Testis (tissue), 3 donors: ENCODE data around the gene TNS2. TPM values are rescaled to one million over a fixed set of nuclear protein-coding genes. Genes with fewer than 3 reads are reported as not detected.
A peak's percentile ranks its signal among the peaks of the same experiment; 100 is the strongest.
"Not testable (repeated sequence)": the region's sequence is repeated elsewhere in the genome, so short reads cannot be mapped to it uniquely, and the experiment has no call there.

Experiments
- DNase-seq: peaks from one replicate; pipeline ENCODE4 v3.0.0-alpha.2; 2019
- H3K27ac ChIP-seq, 2 donors: fragments of 200-600 bp; sonication (generic); one replicate each; pipeline ENCODE4 v1.5.1; 2019
- H3K27me3 ChIP-seq: fragments of 200-600 bp; sonication (generic); one replicate; pipeline ENCODE4 v1.5.1; 2019
- H3K36me3 ChIP-seq: fragments of 200-600 bp; sonication (generic); one replicate; pipeline ENCODE4 v1.5.1; 2017; ENCODE audit warnings: low read depth; ENCODE audit errors: missing control alignments
- H3K4me1 ChIP-seq: fragments of 200-600 bp; sonication (generic); one replicate; pipeline ENCODE4 v1.5.1; 2019
- H3K4me3 ChIP-seq, 2 donors: fragments of 200-600 bp; sonication (generic); one replicate each; pipeline ENCODE4 v1.5.1; 2017 to 2019
- H3K9me3 ChIP-seq: fragments of 200-600 bp; sonication (generic); one replicate; pipeline ENCODE4 v1.5.1; 2017
- POLR2A ChIP-seq: fragments of 450-650 bp; IDR thresholded peaks from one replicate; pipeline ENCODE4 v1.6.1; 2017; ENCODE audit warnings: antibody characterized with exemption, mild to moderate bottlenecking, moderate library complexity
- WGBS, 2 donors: methylation state at CpG; one replicate each; pipeline ENCODE4 v1.1.5; 2018; 5-methylcytosine and 5-hydroxymethylcytosine counted together
- intact Hi-C: fragments of 100-400 bp; cut with DNase I; formaldehyde crosslinking; loops from one replicate; pipeline ENCODE4 v1.15.1; 2023; ENCODE audit warnings: low total_unique reads
- polyA plus RNA-seq: library from polyadenylated mRNA; stranded (reverse); fragments of 350-450 nt; fragmentation: Illumina TruSeq; extraction: RNeasy Lipid Tissue Mini Kit (QIAGEN cat#74804); gene quantifications from one replicate; pipeline ENCODE4 v1.2.3, GENCODE V29; 2014; ENCODE audit warnings: low read depth, low replicate concordance; ENCODE audit not compliant: insufficient read depth
- total RNA-seq, 2 donors: library from RNA; depleted of rRNA; stranded (reverse); fragments of >200 nt; gene quantifications; one replicate each; pipeline ENCODE4 v1.2.3, GENCODE V29; 2016
- TF ChIP-seq, protein P1 (sequence below), 3 experiments: fragments of 450-650 bp in 2 of 3; fragments of 200-600 bp in 1 of 3; sonication (generic) in 1 of 3; IDR thresholded peaks; one replicate each; pipeline ENCODE4 v1.5.1; 2016 to 2019; ENCODE audit warnings: antibody characterized with exemption in 3 of 3, mild to moderate bottlenecking in 2 of 3, moderate library complexity in 1 of 3

Gene TNS2
- total and polyA plus RNA-seq, 3 donors from 2014 or later: 47.0 to 138 (median 108) TPM

DNA sequence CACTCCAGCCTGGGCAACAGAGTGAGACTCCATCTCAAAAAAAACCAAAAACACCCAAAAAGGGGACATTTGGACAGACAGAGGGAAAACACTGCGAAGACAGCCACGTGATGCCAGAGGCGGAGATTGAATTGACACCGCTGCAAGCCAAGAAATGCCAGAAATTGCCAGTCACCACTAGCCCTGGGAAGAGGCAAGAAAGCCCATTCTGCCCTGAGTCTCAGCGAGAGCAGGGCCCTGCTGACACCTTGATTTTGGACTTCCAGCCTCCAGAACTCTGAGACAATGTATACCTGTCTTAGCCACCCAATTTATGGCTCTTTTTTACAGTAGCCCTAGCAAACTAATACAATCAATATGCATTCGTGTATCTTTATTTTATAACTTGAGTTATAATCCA lies 40.2 kb downstream of the TNS2 start:
- intact Hi-C loops: no loop called here
- Histone ChIP-seq H3K4me1 (no peaks in the 10 kb centered on the region), H3K27ac (no peak overlapping the region), H3K4me3 (no peak overlapping the region), H3K27me3 (no peaks in the 10 kb centered on the region), H3K9me3 (no peaks in the 10 kb centered on the region), H3K36me3 (no peaks in the 10 kb centered on the region)
- TF ChIP-seq, protein P1, sequence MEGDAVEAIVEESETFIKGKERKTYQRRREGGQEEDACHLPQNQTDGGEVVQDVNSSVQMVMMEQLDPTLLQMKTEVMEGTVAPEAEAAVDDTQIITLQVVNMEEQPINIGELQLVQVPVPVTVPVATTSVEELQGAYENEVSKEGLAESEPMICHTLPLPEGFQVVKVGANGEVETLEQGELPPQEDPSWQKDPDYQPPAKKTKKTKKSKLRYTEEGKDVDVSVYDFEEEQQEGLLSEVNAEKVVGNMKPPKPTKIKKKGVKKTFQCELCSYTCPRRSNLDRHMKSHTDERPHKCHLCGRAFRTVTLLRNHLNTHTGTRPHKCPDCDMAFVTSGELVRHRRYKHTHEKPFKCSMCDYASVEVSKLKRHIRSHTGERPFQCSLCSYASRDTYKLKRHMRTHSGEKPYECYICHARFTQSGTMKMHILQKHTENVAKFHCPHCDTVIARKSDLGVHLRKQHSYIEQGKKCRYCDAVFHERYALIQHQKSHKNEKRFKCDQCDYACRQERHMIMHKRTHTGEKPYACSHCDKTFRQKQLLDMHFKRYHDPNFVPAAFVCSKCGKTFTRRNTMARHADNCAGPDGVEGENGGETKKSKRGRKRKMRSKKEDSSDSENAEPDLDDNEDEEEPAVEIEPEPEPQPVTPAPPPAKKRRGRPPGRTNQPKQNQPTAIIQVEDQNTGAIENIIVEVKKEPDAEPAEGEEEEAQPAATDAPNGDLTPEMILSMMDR (IDR thresholded peaks at IDR 0.05): no peak
- no peak for TF ChIP-seq POLR2A
- WGBS, 2 donors: 86 to 95% methylated on average over 6 of the region's 6 CpGs
- no peak for DNase-seq

DNA sequence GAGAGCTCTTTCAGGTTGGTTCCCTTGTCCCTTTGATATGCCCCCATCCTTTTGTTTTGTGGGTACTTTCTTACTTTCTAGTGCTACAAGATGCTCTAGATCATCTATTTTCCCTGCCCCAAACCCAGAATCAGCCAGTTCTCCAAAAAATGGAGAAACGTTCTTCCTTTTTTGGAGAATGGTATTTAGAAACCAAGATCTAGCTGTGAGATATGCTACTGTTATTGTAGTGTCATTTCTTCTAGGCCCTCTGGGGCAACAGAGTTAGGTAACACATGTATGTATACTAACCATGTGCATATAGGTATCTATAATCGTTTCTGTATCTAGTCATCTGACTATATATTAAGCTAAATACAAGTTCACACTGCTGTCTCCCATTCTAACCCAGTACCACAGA lies 40.7 kb downstream of the TNS2 start:
- Histone ChIP-seq H3K27ac (no peak overlapping the region), H3K27me3 (no peaks in the 10 kb centered on the region), H3K4me1 (no peaks in the 10 kb centered on the region), H3K36me3 (no peaks in the 10 kb centered on the region), H3K4me3 (no peak overlapping the region), H3K9me3 (no peaks in the 10 kb centered on the region)
- TF ChIP-seq, protein P1 (IDR thresholded peaks at IDR 0.05): no peak
- no peak for TF ChIP-seq POLR2A
- no peak for DNase-seq
- intact Hi-C loops: no loop called here
- WGBS, 2 donors: 67 to 75% methylated on average over 2 of the region's 2 CpGs

DNA sequence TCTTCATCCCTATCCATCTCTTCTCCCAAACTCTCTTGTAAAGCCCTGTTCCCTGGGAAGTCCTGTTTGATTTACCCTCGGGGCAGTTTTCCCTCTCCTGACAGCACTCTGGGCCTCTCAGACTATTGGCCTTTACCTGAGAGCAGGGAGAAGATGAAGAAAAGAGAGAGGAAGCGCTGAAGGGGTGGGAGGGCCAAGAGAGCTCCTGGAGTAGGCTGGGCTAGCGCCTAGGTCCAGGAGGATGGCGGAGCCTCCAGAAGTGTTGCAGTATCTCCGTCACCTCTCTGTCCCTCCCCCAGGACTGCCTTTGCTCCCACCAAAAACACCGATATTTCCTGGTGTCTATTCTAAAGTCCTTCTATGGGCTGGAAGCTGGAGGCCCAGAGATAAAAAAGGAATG lies 41.9 kb downstream of the TNS2 start:
- H3K4me3 ChIP-seq: no peak overlapping the region
- no peak for DNase-seq
- no peak overlapping the region for H3K27ac ChIP-seq
- H3K4me1 ChIP-seq: no peaks in the 10 kb centered on the region
- H3K27me3 ChIP-seq: no peaks in the 10 kb centered on the region
- no peaks in the 10 kb centered on the region for H3K36me3 ChIP-seq
- intact Hi-C loops: no loop called here
- TF ChIP-seq POLR2A: no peak
- TF ChIP-seq, protein P1 (IDR thresholded peaks at IDR 0.05): no peak
- no peaks in the 10 kb centered on the region for H3K9me3 ChIP-seq
- WGBS, 2 donors: 80 to 83% methylated on average over 6 of the region's 6 CpGs

DNA sequence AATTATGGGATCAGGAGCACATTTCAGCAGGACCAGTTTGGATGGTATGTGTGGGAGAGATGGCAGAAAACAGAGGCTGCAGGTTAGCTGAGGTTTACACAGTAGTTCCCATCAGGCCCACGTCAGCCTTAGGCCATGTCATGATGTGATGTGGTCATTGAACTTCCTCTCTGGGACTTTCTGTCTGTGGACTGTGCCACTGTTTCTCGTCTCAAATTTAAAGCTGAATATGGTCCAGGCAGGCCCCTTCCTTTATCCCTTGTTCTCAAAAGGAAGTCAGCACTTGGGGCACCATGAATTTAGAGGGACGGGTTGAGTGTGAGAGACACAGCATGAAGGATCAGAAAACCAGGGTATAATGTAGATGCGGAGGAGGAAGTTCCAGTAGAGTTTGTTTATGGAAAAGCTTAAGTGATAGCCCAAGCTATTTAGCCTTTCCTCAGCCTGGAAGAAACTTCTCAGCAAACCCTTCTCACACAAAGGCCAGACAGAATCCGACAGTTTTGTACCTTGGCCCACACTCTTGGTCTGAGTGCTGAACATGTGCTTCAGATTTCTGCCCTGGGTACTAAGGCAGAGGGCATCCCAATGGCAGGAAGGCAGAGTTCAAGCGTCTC lies 44.0 kb downstream of the TNS2 start:
- Histone ChIP-seq H3K4me3 (no peak overlapping the region), H3K36me3 (no peaks in the 10 kb centered on the region), H3K27me3 (no peaks in the 10 kb centered on the region), H3K27ac (no peak overlapping the region), H3K4me1 (peaks cover 8% of the 10 kb centered on the region), H3K9me3 (no peaks in the 10 kb centered on the region)
- no peak for DNase-seq
- 66 to 75% methylated on average over 6 of the region's 6 CpGs for WGBS, 2 donors
- TF ChIP-seq, protein P1 (IDR thresholded peaks at IDR 0.05): no peak
- TF ChIP-seq POLR2A: no peak
- intact Hi-C loops: no loop called here

DNA sequence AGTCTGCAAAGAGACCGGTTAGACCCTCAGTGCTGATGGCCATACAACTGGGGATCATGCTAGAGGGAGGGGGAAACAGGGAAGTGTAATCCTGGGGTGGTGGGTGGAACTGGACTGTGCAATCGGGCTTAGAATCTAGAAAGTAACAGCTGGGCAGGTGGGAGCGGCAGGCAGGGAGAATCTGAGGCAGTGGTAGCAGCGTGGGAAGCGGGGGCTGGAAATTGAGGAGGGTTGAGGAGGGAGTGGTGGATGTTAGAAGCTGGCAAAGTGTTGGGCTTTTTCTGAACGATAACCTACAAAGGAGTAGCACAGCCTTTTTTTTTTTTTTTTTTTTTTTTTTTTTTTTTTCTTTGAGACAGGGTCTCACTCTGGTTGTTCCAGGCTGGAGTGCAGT lies 44.5 kb downstream of the TNS2 start:
- H3K27ac ChIP-seq: no peak overlapping the region
- H3K36me3 ChIP-seq: no peaks in the 10 kb centered on the region
- H3K4me1 ChIP-seq: peaks cover 12% of the 10 kb centered on the region
- DNase-seq: no peak
- H3K27me3 ChIP-seq: no peaks in the 10 kb centered on the region
- no peak overlapping the region for H3K4me3 ChIP-seq
- WGBS, 2 donors: 60 to 78% methylated on average over 6 of the region's 6 CpGs
- H3K9me3 ChIP-seq: no peaks in the 10 kb centered on the region
- TF ChIP-seq, protein P1 (IDR thresholded peaks at IDR 0.05): no peak
- no peak for TF ChIP-seq POLR2A
- intact Hi-C loops: no loop called here

DNA sequence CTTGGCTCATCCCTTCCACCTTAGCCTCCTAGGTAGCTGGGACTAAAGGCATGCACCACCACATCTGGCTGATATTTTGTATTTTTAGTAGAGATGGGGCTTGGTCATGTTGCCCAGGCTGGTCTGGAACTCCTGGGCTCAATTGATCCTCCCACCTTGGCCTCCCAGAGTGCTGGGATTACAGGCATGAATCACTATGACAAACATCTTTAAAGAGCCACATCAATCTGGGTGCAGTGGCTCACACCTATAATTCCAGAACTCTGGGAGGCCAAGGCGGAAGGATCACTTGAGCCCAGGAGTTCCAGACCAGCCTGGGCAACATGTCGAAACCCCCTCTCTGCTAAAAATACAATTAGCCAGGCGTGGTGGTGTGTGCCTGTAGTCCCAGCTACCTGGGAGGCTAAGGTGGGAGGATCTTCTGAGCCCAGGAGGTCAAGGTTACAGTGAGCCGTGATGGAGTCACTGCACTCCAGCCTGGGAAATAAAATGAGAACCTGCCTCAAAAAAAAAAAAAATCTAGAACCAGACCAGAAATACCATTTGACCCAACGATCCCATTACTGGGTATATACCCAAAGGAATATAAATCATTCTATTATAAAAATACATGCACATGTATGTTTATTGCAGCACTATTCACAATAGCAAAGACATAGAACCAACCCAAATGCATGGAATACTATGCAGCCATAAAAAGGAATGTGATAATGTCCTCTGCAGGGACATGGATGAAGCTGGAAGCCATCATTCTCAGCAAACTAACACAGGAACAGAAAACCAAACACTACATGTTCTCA lies 45.1 kb downstream of the TNS2 start:
- WGBS, 2 donors: 88 to 90% methylated on average over 5 of the region's 5 CpGs
- DNase-seq, H3K4me3 ChIP-seq, H3K9me3 ChIP-seq, intact Hi-C loops, H3K36me3 ChIP-seq, H3K27ac ChIP-seq, H3K27me3 ChIP-seq: not testable (repeated sequence)
- H3K4me1 ChIP-seq: peaks cover 12% of the 10 kb centered on the region

DNA sequence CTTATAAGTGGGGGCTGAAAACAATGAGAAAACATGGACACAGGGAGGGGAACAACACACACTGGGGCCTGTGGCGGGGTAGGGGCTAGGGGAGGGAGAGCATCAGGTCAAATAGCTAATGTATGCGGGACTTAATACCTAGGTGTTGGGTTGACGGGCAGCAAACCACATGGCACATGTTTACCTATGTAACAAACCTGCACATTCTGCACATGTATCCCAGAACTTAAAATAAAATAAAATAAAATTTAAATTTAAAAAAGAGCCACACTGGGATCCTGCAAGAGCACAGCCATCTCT lies 45.7 kb downstream of the TNS2 start:
- H3K27me3 ChIP-seq, H3K36me3 ChIP-seq, intact Hi-C loops, DNase-seq, H3K4me3 ChIP-seq, H3K9me3 ChIP-seq: not testable (repeated sequence)
- WGBS, 2 donors: 91 to 95% methylated on average over 3 of the region's 3 CpGs
- Histone ChIP-seq H3K27ac (peak overlapping the region in 1 of 2 donors; percentile 87), H3K4me1 (peaks cover 12% of the 10 kb centered on the region)
